ENCODE results near the gene PAPOLA.

The PAPOLA gene

GRCh38 chr14:96594961-96595360 is 92.8 kb downstream of the PAPOLA start:
- Histone ChIP-seq H3K27ac (ENCODE audit: low read length) (no peak overlapping the region), H3K4me1 (ENCODE audit: control insufficient read depth, insufficient read depth, low read length) (peaks cover 5% of the 10 kb centered on the region), H3K4me3 (ENCODE audit: low read length) (no peak overlapping the region), H3K9me3 (ENCODE audit: control insufficient read depth, insufficient read depth, low read length) (no peaks in the 10 kb centered on the region), H3K36me3 (ENCODE audit: control insufficient read depth, insufficient read depth, low read length) (no peaks in the 10 kb centered on the region), H3K27me3 (ENCODE audit: control insufficient read depth, insufficient read depth, low read length) (peaks cover 2% of the 10 kb centered on the region; the same call in 1 of the 2 replicates)
- DNase-seq (ENCODE audit: low read depth, low spot score) = no peak
- no CpG with 5 or more reads among the region's 6 CpGs for WGBS (ENCODE audit: insufficient coverage, insufficient read length)

GRCh38 chr14:96597680-96598079 is 95.5 kb downstream of the PAPOLA start:
- WGBS (ENCODE audit: insufficient coverage, insufficient read length) = no CpG with 5 or more reads among the region's 5 CpGs
- H3K27ac ChIP-seq (ENCODE audit: low read length) = no peak overlapping the region
- peaks cover 3% of the 10 kb centered on the region; the same call in 1 of the 2 replicates for H3K4me1 ChIP-seq (ENCODE audit: control insufficient read depth, insufficient read depth, low read length)
- no peak for DNase-seq (ENCODE audit: low read depth, low spot score)
- no peaks in the 10 kb centered on the region for H3K9me3 ChIP-seq (ENCODE audit: control insufficient read depth, insufficient read depth, low read length)
- no peaks in the 10 kb centered on the region for H3K36me3 ChIP-seq (ENCODE audit: control insufficient read depth, insufficient read depth, low read length)
- no peak overlapping the region for H3K4me3 ChIP-seq (ENCODE audit: low read length)
- H3K27me3 ChIP-seq (ENCODE audit: control insufficient read depth, insufficient read depth, low read length) = peaks cover 2% of the 10 kb centered on the region; the same call in 1 of the 2 replicates

GRCh38 chr14:96598332-96598928 is 96.2 kb downstream of the PAPOLA start:
- Histone ChIP-seq H3K36me3 (ENCODE audit: control insufficient read depth, insufficient read depth, low read length) (no peaks in the 10 kb centered on the region), H3K4me3 (ENCODE audit: low read length) (no peak overlapping the region), H3K27ac (ENCODE audit: low read length) (no peak overlapping the region), H3K27me3 (ENCODE audit: control insufficient read depth, insufficient read depth, low read length) (no peaks in the 10 kb centered on the region; the same call in 1 of the 2 replicates), H3K4me1 (ENCODE audit: control insufficient read depth, insufficient read depth, low read length) (no peaks in the 10 kb centered on the region), H3K9me3 (ENCODE audit: control insufficient read depth, insufficient read depth, low read length) (no peaks in the 10 kb centered on the region)
- no peak for DNase-seq (ENCODE audit: low read depth, low spot score)
- no CpG with 5 or more reads among the region's 14 CpGs for WGBS (ENCODE audit: insufficient coverage, insufficient read length)

GRCh38 chr14:96599076-96599475 is 96.9 kb downstream of the PAPOLA start:
- no peaks in the 10 kb centered on the region for H3K27me3 ChIP-seq (ENCODE audit: control insufficient read depth, insufficient read depth, low read length)
- no peak overlapping the region for H3K4me3 ChIP-seq (ENCODE audit: low read length)
- WGBS (ENCODE audit: insufficient coverage, insufficient read length) = no CpG with 5 or more reads among the region's 10 CpGs
- no peaks in the 10 kb centered on the region for H3K36me3 ChIP-seq (ENCODE audit: control insufficient read depth, insufficient read depth, low read length)
- no peaks in the 10 kb centered on the region for H3K9me3 ChIP-seq (ENCODE audit: control insufficient read depth, insufficient read depth, low read length)
- H3K4me1 ChIP-seq (ENCODE audit: control insufficient read depth, insufficient read depth, low read length) = no peaks in the 10 kb centered on the region
- no peak for DNase-seq (ENCODE audit: low read depth, low spot score)
- no peak overlapping the region for H3K27ac ChIP-seq (ENCODE audit: low read length)

GRCh38 chr14:96602186-96602585 is 100.0 kb downstream of the PAPOLA start:
- no peaks in the 10 kb centered on the region for H3K36me3 ChIP-seq (ENCODE audit: control insufficient read depth, insufficient read depth, low read length)
- no peak for DNase-seq (ENCODE audit: low read depth, low spot score)
- no peaks in the 10 kb centered on the region for H3K4me1 ChIP-seq (ENCODE audit: control insufficient read depth, insufficient read depth, low read length)
- no CpG with 5 or more reads among the region's 2 CpGs for WGBS (ENCODE audit: insufficient coverage, insufficient read length)
- no peaks in the 10 kb centered on the region for H3K27me3 ChIP-seq (ENCODE audit: control insufficient read depth, insufficient read depth, low read length)
- no peak overlapping the region for H3K27ac ChIP-seq (ENCODE audit: low read length)
- no peaks in the 10 kb centered on the region for H3K9me3 ChIP-seq (ENCODE audit: control insufficient read depth, insufficient read depth, low read length)
- no peak overlapping the region for H3K4me3 ChIP-seq (ENCODE audit: low read length)

GRCh38 chr14:96603350-96604255 is 101.4 kb downstream of the PAPOLA start:
- no peaks in the 10 kb centered on the region for H3K4me1 ChIP-seq (ENCODE audit: control insufficient read depth, insufficient read depth, low read length)
- WGBS (ENCODE audit: insufficient coverage, insufficient read length) = no CpG with 5 or more reads among the region's 11 CpGs
- no peak overlapping the region for H3K4me3 ChIP-seq (ENCODE audit: low read length)
- H3K27me3 ChIP-seq (ENCODE audit: control insufficient read depth, insufficient read depth, low read length) = no peaks in the 10 kb centered on the region
- no peaks in the 10 kb centered on the region for H3K36me3 ChIP-seq (ENCODE audit: control insufficient read depth, insufficient read depth, low read length)
- DNase-seq (ENCODE audit: low read depth, low spot score) = no peak
- no peaks in the 10 kb centered on the region for H3K9me3 ChIP-seq (ENCODE audit: control insufficient read depth, insufficient read depth, low read length)
- H3K27ac ChIP-seq (ENCODE audit: low read length) = no peak overlapping the region

GRCh38 chr14:96614481-96614881 is 112.3 kb downstream of the PAPOLA start:
- no peak for DNase-seq (ENCODE audit: low read depth, low spot score)

GRCh38 chr14:96616161-96616721 is 114.1 kb downstream of the PAPOLA start:
- Histone ChIP-seq H3K27ac (ENCODE audit: low read length) (no peak overlapping the region), H3K9me3 (ENCODE audit: control insufficient read depth, insufficient read depth, low read length) (no peaks in the 10 kb centered on the region), H3K36me3 (ENCODE audit: control insufficient read depth, insufficient read depth, low read length) (no peaks in the 10 kb centered on the region), H3K4me3 (ENCODE audit: low read length) (no peak overlapping the region), H3K27me3 (ENCODE audit: control insufficient read depth, insufficient read depth, low read length) (no peaks in the 10 kb centered on the region), H3K4me1 (ENCODE audit: control insufficient read depth, insufficient read depth, low read length) (no peaks in the 10 kb centered on the region)
- no CpG with 5 or more reads among the region's 14 CpGs for WGBS (ENCODE audit: insufficient coverage, insufficient read length)
- DNase-seq (ENCODE audit: low read depth, low spot score) = no peak

More at GRCh38 chr14:96614481-96614881, 112.3 kb downstream of the PAPOLA start:
- Histone ChIP-seq H3K36me3 (ENCODE audit: control insufficient read depth, insufficient read depth, low read length) (no peaks in the 10 kb centered on the region), H3K27ac (ENCODE audit: low read length) (no peak overlapping the region), H3K4me3 (ENCODE audit: low read length) (no peak overlapping the region), H3K27me3 (ENCODE audit: control insufficient read depth, insufficient read depth, low read length) (no peaks in the 10 kb centered on the region), H3K9me3 (ENCODE audit: control insufficient read depth, insufficient read depth, low read length) (no peaks in the 10 kb centered on the region), H3K4me1 (ENCODE audit: control insufficient read depth, insufficient read depth, low read length) (no peaks in the 10 kb centered on the region)
- no CpG with 5 or more reads among the region's 16 CpGs for WGBS (ENCODE audit: insufficient coverage, insufficient read length)
